H9 (cell line): Measurements from ENCODE around the gene NDUFV2. TPM values are rescaled to one million over a fixed set of nuclear protein-coding genes. Genes with fewer than 3 reads are reported as not detected.

ENCODE experiments used
- DNase-seq: peaks from one replicate; pipeline ENCODE4 v3.0.0-alpha.2; 2017
- H2AFZ ChIP-seq: one replicate; pipeline ENCODE4 v1.6.1; 2013; ENCODE audit warnings: mild to moderate bottlenecking, low read length, control low read depth, moderate library complexity
- H2AK5ac ChIP-seq: 2 replicates; pipeline ENCODE4 v1.6.1; 2013; ENCODE audit warnings: low read length, control low read depth, mixed read lengths; ENCODE audit not compliant: insufficient read length
- H2BK120ac ChIP-seq: one replicate; pipeline ENCODE4 v1.6.1; 2013; ENCODE audit warnings: low read depth, mild to moderate bottlenecking, low read length, control low read depth, inconsistent platforms; ENCODE audit not compliant: poor library complexity, severe bottlenecking
- H2BK12ac ChIP-seq: 2 replicates; pipeline ENCODE4 v1.6.1; 2013; ENCODE audit warnings: low read length, control low read depth, mixed read lengths, low read depth; ENCODE audit not compliant: insufficient read length
- H2BK15ac ChIP-seq: 2 replicates; pipeline ENCODE4 v1.6.1; 2013; ENCODE audit warnings: low read depth, low read length, control low read depth
- H2BK20ac ChIP-seq: one replicate; pipeline ENCODE4 v1.6.1; 2013; ENCODE audit warnings: low read depth, mild to moderate bottlenecking, low read length, control low read depth, inconsistent platforms; ENCODE audit not compliant: poor library complexity, severe bottlenecking
- H2BK5ac ChIP-seq: 2 replicates; pipeline ENCODE4 v1.6.1; 2013; ENCODE audit warnings: low read length, control low read depth, mixed read lengths; ENCODE audit not compliant: insufficient read length
- H3K14ac ChIP-seq: 2 replicates; pipeline ENCODE4 v1.6.1; 2013; ENCODE audit warnings: low read length, control low read depth; ENCODE audit not compliant: insufficient read depth
- H3K18ac ChIP-seq: 2 replicates; pipeline ENCODE4 v1.6.1; 2013; ENCODE audit warnings: low read depth, mild to moderate bottlenecking, mixed read lengths, low read length, control low read depth; ENCODE audit not compliant: insufficient read length
- H3K23ac ChIP-seq: 2 replicates; pipeline ENCODE4 v1.6.1; 2013; ENCODE audit warnings: low read length, control low read depth, mixed read lengths, low read depth; ENCODE audit not compliant: insufficient read length
- H3K23me2 ChIP-seq: 2 replicates; pipeline ENCODE4 v1.6.1; 2013; ENCODE audit warnings: low read depth, mild to moderate bottlenecking, mixed read lengths, low read length, control low read depth; ENCODE audit not compliant: insufficient read length, poor library complexity, severe bottlenecking
- H3K27ac ChIP-seq: 2 replicates; pipeline ENCODE4 v1.5.1; 2013; ENCODE audit warnings: low read length, control low read depth, mixed read lengths, low read depth; ENCODE audit not compliant: insufficient read length
- H3K27me3 ChIP-seq: 2 replicates; pipeline ENCODE4 v1.6.1; 2013; ENCODE audit warnings: low read length, control low read depth, inconsistent platforms; ENCODE audit not compliant: insufficient read depth
- H3K4ac ChIP-seq: 2 replicates; pipeline ENCODE4 v1.6.1; 2013; ENCODE audit warnings: low read depth, mild to moderate bottlenecking, control low read depth, inconsistent platforms, low read length, moderate library complexity
- H3K4me1 ChIP-seq: 2 replicates; pipeline ENCODE4 v1.6.1; 2013; ENCODE audit warnings: low read length, control low read depth, inconsistent platforms; ENCODE audit not compliant: insufficient read depth
- H3K4me2 ChIP-seq: 2 replicates; pipeline ENCODE4 v1.6.1; 2013; ENCODE audit warnings: low read length, control low read depth, mixed read lengths; ENCODE audit not compliant: insufficient read length, insufficient read depth
- H3K56ac ChIP-seq: 2 replicates; pipeline ENCODE4 v1.6.1; 2013; ENCODE audit warnings: low read depth, mild to moderate bottlenecking, mixed read lengths, low read length, control low read depth; ENCODE audit not compliant: insufficient read length
- H3K79me1 ChIP-seq: 2 replicates; pipeline ENCODE4 v1.6.1; 2013; ENCODE audit warnings: low read depth, mild to moderate bottlenecking, moderate library complexity, low read length, control low read depth, inconsistent platforms; ENCODE audit not compliant: insufficient read depth, poor library complexity, severe bottlenecking
- H3K79me2 ChIP-seq: 2 replicates; pipeline ENCODE4 v1.6.1; 2013; ENCODE audit warnings: low read length, control low read depth, inconsistent platforms; ENCODE audit not compliant: insufficient read depth
- H3K9ac ChIP-seq: 2 replicates; pipeline ENCODE4 v1.6.1; 2013; ENCODE audit warnings: low read length, control low read depth, mixed read lengths; ENCODE audit not compliant: insufficient read length; ENCODE audit errors: extremely low read depth
- H3K9me3 ChIP-seq: one replicate; pipeline ENCODE4 v1.6.1; 2013; ENCODE audit warnings: low read depth, low read length, inconsistent platforms; ENCODE audit not compliant: control insufficient read depth
- H3T11ph ChIP-seq: one replicate; pipeline ENCODE4 v1.6.1; 2013; ENCODE audit warnings: mild to moderate bottlenecking, low read length, control low read depth, inconsistent platforms
- H4K20me1 ChIP-seq: one replicate; pipeline ENCODE4 v1.6.1; 2013; ENCODE audit not compliant: control insufficient read depth, insufficient read length, insufficient read depth
- H4K5ac ChIP-seq: 2 replicates; pipeline ENCODE4 v1.6.1; 2013; ENCODE audit warnings: low read depth, mild to moderate bottlenecking, mixed read lengths, low read length, control low read depth; ENCODE audit not compliant: insufficient read length
- H4K8ac ChIP-seq: replicated peaks from 2 replicates; pipeline ENCODE4 v1.6.1; 2013; ENCODE audit warnings: low read length, control low read depth, mixed read lengths, low read depth; ENCODE audit not compliant: insufficient read length
- H4K91ac ChIP-seq: 2 replicates; pipeline ENCODE4 v1.6.1; 2013; ENCODE audit warnings: low read depth, mild to moderate bottlenecking, moderate library complexity, mixed read lengths, low read length, control low read depth; ENCODE audit not compliant: insufficient read length
- H3K27ac Mint-ChIP-seq, 3 experiments: 2 replicates in 2 of 3; 3 replicates in 1 of 3; pipeline ENCODE4 v1.8.0; 2020 to 2021; ENCODE audit warnings: mixed read lengths in 3 of 3, mild to moderate bottlenecking in 1 of 3, moderate library complexity in 1 of 3
- H3K27me3 Mint-ChIP-seq: 2 replicates; pipeline ENCODE4 v1.8.0; 2021; ENCODE audit warnings: low read depth, mild to moderate bottlenecking, moderate library complexity, mixed read lengths
- H3K36me3 Mint-ChIP-seq, 3 experiments: 2 replicates in 2 of 3; 3 replicates in 1 of 3; pipeline ENCODE4 v1.8.0; 2020 to 2021; ENCODE audit warnings: low read depth in 3 of 3, mixed read lengths in 3 of 3; ENCODE audit not compliant: insufficient read depth in 1 of 3
- H3K4me1 Mint-ChIP-seq, 2 experiments: 2 replicates each; pipeline ENCODE4 v1.8.0; 2020; ENCODE audit warnings: mixed read lengths in 2 of 2
- H3K4me3 Mint-ChIP-seq, 2 experiments: 2 replicates in 1 of 2; 3 replicates in 1 of 2; pipeline ENCODE4 v1.8.0; 2020 to 2021; ENCODE audit warnings: mild to moderate bottlenecking in 2 of 2, mixed read lengths in 2 of 2, moderate library complexity in 1 of 2
- H3K9me3 Mint-ChIP-seq, 2 experiments: 2 replicates in 1 of 2; 3 replicates in 1 of 2; pipeline ENCODE4 v1.8.0; 2020; ENCODE audit warnings: mild to moderate bottlenecking in 2 of 2, mixed read lengths in 2 of 2, moderate library complexity in 1 of 2
- CTCF ChIP-seq: fragments of 200-600 bp; sonication (generic); conservative IDR thresholded peaks from 3 replicates; pipeline ENCODE4 v1.8.0; 2021; ENCODE audit warnings: antibody characterized with exemption, mild to moderate bottlenecking
- WGBS: extraction: QIAGEN DNeasy Blood & Tissue Kit; methylation state at CpG from one replicate; pipeline ENCODE4 v1.1.7; 2013; ENCODE audit warnings: missing lambda C conversion rate, low lambda C conversion rate, mixed read lengths; ENCODE audit not compliant: insufficient read length; ENCODE audit errors: extremely low coverage; 5-methylcytosine and 5-hydroxymethylcytosine counted together
- total RNA-seq: library from RNA; stranded (reverse); gene quantifications from 2 replicates; pipeline ENCODE4 v1.2.1, GENCODE V29; 2021

Gene NDUFV2
- total RNA-seq, 1 experiment from 2014 or later: 206 TPM

GRCh38 chr18:9130806-9131205 is 28.3 kb downstream of the NDUFV2 start:
- Mint-ChIP-seq H3K36me3 (peaks cover 32 to 82% (median 78%) of the 10 kb centered on the region in 3 experiments; a peak in 6 of 7 replicates), H3K9me3 (no peaks in the 10 kb centered on the region), H3K4me1 (peaks cover 15 to 16% of the 10 kb centered on the region in 2 experiments), H3K27me3 (no peaks in the 10 kb centered on the region), H3K27ac (no peak overlapping the region), H3K4me3 (no peak overlapping the region)
- Histone ChIP-seq H3K9ac (no peak overlapping the region), H2BK5ac (no peak overlapping the region), H4K8ac (no peak overlapping the region), H4K5ac (no peak overlapping the region), H3K4me2 (no peak overlapping the region), H3T11ph (no peak overlapping the region), H3K27me3 (no peaks in the 10 kb centered on the region), H3K56ac (no peak overlapping the region), H3K23me2 (peaks cover 5% of the 10 kb centered on the region), H2AK5ac (no peak overlapping the region), H2AFZ (no peak overlapping the region), H3K18ac (no peak overlapping the region), H3K23ac (no peak overlapping the region), H2BK20ac (no peak overlapping the region), H4K20me1 (no peaks in the 10 kb centered on the region), H3K14ac (no peak overlapping the region), H2BK15ac (no peak overlapping the region), H3K4me1 (no peaks in the 10 kb centered on the region), H3K79me2 (no peaks in the 10 kb centered on the region), H4K91ac (no peak overlapping the region), H2BK12ac (no peak overlapping the region), H2BK120ac (no peak overlapping the region), H3K27ac (no peak overlapping the region), H3K9me3 (no peaks in the 10 kb centered on the region), H3K79me1 (peaks cover 3% of the 10 kb centered on the region), H3K4ac (no peak overlapping the region)
- no peak for TF ChIP-seq CTCF
- WGBS: no CpG with 5 or more reads among the region's 2 CpGs
- DNase-seq: no peak
